Mammary epithelial cell (primary cell): ENCODE data around the gene HIF3A.

ENCODE experiments used
- EZH2 ChIP-seq: IDR thresholded peaks from 2 replicates; pipeline ENCODE4 v1.6.1; 2012; ENCODE audit warnings: low read length, inconsistent platforms, borderline replicate concordance
- TF ChIP-seq, protein P1 (sequence below), 2 donors: IDR thresholded peaks in 1 of 2; conservative IDR thresholded peaks in 1 of 2; 2 replicates each; pipeline ENCODE4 v1.5.1; 2011 to 2012; ENCODE audit warnings: inconsistent platforms in 2 of 2, low read length in 2 of 2, mild to moderate bottlenecking in 2 of 2, control low read depth in 1 of 2, low read depth in 1 of 2; ENCODE audit not compliant: insufficient read depth in 1 of 2; ENCODE audit errors: extremely low read depth in 1 of 2

DNA sequence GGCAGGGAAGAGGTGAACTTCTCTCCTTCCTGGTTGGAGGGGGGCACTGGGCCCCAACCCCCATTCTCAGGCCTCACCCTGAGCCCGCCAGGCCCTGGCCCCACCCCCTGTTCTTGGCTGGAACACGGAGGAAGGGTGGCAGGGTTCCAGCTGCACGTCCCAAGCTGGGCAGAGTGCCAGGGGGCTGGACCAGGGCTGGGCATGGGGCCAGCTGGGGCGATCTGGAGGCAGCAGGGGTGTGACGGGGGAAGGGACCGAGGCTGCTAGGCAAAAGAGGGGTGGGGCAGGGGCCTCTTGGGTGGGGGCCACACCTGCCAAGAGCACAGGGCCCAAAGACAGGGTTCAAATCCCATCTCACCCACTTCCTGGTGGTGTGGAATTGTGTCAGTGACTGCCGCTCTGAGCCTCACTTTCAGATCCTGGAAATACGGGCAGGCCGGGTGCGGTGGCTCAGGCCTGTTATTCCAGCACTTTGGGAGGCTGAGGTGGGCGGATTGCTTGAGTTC lies 2.2 kb downstream of the HIF3A start:
- TF ChIP-seq, protein P1, sequence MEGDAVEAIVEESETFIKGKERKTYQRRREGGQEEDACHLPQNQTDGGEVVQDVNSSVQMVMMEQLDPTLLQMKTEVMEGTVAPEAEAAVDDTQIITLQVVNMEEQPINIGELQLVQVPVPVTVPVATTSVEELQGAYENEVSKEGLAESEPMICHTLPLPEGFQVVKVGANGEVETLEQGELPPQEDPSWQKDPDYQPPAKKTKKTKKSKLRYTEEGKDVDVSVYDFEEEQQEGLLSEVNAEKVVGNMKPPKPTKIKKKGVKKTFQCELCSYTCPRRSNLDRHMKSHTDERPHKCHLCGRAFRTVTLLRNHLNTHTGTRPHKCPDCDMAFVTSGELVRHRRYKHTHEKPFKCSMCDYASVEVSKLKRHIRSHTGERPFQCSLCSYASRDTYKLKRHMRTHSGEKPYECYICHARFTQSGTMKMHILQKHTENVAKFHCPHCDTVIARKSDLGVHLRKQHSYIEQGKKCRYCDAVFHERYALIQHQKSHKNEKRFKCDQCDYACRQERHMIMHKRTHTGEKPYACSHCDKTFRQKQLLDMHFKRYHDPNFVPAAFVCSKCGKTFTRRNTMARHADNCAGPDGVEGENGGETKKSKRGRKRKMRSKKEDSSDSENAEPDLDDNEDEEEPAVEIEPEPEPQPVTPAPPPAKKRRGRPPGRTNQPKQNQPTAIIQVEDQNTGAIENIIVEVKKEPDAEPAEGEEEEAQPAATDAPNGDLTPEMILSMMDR (conservative IDR thresholded peaks at IDR 0.05 in 1 of 2, IDR thresholded peaks at IDR 0.05 in 1 of 2; ENCODE audit: extremely low read depth in 1 of 2, insufficient read depth in 1 of 2, low read depth in 1 of 2, low read length in 2 of 2), result no peak
- TF ChIP-seq EZH2, result no peak
